ENCODE measurements around the gene PTPN6.
A peak's percentile ranks its signal among the peaks of the same experiment; 100 is the strongest.

PTPN6 gene

DNA sequence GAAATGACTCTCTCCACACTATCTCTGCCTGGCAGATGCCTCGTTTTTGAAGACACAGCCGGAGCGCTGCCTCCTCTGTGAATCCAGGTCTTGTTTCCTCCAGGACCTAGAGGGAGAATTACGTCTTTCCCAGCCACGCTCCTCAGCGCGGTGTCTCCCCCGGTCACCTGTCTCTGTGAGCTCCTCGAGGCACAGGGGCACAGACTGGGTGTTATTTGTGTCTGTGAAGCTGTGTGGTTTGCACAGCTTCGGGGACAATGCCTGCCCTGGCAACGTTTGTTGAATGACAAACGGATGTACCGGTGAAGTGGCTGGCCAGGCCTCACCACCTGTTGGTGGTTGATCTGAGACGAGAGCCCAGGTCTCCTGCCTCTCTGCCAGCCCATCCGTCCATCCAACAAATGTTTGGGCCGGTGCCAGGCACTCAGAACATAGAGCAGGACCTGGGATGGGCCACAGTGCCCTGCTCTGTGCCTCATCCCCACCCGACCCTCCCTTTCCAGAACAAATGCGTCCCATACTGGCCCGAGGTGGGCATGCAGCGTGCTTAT lies 6.1 kb downstream of the PTPN6 start:
- no peak for DNase-seq

DNA sequence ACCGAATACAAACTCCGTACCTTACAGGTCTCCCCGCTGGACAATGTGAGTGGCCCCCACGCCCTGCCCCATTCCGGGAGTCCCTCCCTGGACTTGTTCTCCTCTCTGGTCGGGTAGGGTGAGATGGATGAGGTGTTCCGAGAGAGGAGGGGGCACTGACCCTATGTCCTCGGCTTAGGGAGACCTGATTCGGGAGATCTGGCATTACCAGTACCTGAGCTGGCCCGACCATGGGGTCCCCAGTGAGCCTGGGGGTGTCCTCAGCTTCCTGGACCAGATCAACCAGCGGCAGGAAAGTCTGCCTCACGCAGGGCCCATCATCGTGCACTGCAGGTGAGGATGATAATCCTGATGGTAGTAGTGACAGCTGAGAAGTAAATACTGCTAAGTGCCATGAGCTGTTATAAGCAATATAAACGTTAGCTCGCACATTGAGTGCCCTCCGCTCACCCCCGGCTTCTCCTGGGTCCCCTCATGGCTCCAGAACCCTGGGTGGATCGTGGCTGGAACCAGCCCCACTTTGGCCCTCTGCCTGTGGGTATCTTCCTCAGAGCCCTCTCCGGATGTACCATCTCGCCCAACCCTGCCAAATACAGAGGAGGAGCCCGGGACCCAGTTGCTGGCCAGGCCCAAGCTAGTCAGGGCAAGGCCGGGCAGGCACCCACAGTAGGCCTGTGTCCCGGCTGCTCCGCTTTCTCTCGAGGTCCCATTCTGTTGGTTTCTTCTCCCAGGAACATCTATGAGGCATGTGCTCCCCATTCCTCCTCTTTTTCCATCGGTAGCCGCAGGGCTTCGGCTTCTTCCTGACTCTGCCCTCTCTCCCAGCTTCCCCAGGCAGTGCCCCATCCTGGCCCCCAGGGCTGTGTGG lies 6.8 kb downstream of the PTPN6 start:
- no peak for DNase-seq

DNA sequence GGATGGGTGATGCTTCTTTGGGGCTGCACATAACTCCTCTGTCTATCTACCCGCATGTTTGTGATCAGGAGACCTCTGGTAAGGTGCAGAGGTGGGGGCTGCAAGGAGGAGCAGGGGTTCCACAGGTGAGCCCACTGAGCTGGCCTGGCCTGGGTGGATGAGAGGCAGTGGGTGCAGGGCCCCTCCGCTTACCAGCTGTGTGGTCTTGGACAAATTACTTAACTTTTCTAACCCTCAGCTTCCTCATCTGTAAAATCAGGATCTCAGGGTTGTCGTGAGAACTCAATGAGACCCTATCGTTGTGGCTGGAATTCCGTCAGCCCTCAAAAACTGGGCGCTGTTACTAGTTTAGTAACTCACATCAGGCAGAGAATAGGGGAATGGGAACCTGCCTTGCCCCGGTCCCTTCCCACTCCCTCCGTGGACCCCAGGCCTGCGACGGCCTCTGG lies 7.5 kb downstream of the PTPN6 start:
- no peak for DNase-seq

DNA sequence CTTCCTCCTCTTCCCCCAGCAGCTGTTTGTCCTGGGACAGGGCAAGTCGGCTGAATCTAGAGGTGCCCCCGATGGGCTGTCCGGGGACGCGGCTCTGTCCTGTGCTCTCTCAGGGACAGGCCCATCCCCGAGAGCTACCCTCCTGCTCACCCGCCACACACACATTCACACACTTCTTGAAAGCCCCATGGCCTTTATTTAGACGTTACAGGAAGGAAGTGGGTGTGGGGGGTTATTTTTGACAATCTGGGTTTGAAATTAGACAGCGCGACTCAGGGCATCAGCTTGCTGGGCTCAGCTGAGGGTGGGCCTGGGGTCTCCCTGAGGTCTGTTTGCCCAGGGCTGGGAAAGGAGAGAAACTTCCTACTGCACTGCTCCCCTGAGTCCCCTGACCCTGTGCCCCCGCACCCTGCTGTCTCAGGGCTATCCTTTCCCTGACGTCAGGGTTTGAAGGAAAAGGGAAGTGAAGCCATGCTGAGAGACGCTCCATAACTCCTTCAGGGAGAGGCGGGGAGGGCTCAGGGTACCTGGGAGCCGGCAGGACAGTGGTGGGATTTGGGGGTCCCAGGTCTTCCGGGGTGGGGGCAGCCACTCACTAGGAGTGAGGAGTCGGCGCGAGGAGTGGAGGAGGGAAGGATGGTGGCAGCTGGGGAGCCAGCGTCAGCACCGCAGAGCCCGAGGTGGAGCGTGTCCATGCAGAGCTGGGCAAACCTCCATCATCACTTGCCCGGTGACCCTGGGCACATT lies 8.1 kb downstream of the PTPN6 start:
- peak; percentile 29 for DNase-seq

DNA sequence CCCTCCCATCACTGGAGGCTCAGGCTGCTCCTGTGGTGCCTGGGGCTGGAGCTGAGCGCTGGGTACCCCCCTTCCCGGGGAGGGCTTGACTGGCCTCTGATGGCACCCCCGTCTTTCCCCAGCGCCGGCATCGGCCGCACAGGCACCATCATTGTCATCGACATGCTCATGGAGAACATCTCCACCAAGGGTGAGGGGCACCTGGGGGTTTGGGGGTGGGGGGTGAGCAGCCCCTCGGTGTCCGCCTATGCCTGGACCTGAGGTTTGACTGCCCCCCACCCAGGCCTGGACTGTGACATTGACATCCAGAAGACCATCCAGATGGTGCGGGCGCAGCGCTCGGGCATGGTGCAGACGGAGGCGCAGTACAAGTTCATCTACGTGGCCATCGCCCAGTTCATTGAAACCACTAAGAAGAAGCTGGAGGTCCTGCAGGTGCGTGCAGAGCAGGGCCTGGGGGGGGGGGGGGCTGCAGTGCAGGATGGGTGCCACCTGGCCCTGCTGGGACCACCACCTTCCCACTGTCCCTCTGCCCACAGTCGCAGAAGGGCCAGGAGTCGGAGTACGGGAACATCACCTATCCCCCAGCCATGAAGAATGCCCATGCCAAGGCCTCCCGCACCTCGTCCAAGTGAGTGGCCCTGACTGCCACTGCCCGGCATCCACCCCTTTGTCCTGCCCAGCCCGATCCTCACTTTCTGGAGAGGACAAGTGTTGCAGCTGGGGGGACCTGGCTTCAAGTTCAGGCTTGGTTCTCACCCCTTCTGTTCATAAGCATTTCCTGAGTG lies 8.8 kb downstream of the PTPN6 start:
- DNase-seq = no peak

DNA sequence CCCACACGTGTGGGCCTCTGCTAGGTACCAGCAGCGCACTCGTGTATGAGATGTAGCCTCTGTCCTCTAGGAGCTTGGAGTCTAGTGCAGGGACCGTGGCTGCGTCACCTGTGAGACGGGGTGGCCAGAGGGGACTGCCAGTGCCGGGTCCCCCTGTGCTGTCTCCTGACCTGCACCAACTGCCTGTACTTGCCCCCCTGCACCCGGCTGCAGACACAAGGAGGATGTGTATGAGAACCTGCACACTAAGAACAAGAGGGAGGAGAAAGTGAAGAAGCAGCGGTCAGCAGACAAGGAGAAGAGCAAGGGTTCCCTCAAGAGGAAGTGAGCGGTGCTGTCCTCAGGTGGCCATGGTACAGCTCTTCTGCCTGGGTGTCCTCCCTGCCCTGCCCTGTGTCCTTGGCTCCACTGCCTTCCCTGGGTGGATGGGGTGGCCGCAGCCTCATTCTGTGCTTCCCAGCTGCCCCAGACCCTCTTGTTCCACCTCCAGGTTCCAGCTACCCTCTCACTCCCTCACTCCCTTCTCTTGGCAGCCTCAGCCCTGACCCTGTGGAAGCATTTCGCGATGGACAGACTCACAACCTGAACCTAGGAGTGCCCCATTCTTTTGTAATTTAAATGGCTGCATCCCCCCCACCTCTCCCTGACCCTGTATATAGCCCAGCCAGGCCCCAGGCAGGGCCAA lies 9.6 kb downstream of the PTPN6 start:
- peak; percentile 72 for DNase-seq

DNA sequence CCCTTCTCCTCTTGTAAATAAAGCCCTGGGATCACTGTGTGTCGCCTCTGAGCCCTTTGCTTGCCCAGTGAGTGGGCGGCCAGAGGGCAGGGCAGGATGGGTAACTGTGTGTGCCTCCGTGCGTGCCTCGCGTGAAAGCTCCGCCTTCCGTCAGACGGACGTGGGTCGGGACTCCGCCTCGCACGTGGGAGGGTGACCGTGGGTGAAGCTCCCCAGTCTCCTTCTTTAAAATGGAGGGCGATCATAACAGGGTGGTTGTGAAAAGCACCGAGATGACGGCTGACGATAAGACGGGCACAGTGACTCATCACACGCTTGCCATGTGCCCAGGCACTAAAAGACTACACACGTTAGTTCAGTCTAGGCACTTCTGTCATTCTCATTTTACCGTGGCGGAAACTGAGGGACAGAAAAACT lies 10.1 kb downstream of the PTPN6 start:
- peak; percentile 94 for DNase-seq

DNA sequence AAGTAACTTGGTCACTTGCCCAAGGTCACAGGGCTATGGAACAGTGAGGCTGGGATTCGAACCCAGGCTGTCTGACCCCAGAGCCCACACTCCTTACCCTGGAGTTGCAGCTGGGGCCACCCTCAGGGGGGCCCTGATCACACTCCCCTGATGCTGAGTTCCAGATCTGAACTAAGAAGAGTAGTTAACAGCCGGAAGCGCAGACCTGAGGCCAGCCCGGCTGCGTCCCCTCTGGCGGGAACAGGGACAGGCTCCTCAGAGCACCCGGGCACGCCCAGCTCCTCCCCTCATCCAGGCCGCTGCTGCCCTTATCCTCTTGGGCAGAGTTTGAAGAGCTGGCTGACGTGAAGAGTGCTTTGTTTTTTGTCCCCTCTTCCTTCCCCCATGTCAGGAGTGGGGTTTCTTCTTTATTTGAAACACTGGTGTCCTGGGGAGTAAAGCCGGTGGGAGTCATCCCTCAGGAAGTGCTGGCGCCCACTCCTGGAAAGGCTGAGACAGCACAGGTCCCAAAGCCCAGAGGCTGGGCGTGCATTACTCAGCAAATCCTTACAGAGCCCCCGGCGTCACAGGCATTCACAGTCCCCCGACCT lies 10.6 kb downstream of the PTPN6 start:
- DNase-seq = peak; percentile 93

DNA sequence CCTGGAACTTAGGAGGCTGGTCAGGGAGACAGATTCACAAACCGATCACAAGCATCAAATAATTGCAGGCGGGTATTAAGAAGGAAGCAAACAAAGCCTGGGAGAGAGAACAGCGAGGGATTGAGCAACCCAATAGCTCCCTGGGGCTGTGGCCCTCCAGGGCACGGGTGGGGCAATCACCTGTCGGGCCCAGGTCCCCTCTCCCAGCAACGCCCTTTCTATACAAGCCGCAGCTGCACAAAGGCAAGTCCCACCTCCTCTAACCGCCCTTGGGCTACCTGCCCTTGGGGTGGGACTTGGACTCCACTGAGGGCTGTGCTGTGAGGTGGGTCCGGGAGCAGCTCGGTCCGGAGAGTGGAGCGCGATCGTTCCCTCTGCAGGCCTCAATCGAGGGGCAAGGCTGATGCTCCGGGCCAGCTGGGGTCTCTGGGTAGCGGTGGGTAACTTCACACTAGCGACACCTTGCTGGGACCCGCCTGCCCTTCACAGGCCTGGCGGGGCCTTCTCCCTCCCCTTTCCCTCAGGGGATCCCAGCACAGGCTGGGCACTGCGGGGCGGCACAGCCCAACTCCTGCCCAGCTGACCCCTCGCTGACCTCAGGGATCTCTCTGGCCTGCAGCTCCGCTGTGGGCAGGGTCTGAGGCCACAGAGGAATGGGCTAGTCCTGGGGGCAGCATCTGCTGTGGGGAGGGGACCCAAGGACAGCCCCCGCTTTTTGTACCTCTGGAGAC lies 11.3 kb downstream of the PTPN6 start:
- DNase-seq = no peak

DNA sequence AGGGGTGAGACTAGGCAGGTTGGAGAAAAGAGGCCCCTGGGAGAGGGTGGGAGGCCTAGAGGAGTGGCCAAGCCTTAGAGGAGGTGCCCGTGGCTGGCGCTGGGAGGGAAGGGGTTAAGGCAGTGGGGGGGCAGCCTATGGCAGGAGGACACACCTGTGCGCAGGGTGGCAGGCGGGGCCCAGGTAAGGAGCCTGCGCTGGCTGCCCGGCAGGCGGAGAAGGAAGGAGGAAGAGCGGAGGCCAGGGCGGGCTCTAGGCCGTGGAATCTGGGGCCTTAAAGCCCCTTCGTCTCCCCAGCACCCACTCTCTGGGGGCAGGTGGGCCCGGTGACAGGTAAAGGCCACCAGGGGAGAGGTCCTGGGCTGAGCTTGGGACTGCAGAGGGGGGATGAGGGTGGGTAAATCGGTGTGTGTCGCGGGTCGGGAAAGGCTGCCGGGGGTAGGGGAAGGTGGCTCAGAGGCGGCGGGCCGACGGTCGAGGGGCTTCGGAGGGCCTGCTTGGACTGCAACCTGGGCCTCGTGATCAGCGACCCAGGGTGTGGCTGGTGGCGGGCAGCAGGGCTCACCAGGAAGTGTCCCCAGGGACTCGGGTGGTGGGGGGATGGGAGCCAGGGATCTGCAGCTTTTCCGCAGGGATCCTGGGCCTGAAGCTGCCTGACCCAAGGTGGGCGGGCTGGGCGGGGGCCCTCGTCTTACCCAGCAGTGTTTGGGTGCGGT lies 12.0 kb downstream of the PTPN6 start:
- no peak for DNase-seq

DNA sequence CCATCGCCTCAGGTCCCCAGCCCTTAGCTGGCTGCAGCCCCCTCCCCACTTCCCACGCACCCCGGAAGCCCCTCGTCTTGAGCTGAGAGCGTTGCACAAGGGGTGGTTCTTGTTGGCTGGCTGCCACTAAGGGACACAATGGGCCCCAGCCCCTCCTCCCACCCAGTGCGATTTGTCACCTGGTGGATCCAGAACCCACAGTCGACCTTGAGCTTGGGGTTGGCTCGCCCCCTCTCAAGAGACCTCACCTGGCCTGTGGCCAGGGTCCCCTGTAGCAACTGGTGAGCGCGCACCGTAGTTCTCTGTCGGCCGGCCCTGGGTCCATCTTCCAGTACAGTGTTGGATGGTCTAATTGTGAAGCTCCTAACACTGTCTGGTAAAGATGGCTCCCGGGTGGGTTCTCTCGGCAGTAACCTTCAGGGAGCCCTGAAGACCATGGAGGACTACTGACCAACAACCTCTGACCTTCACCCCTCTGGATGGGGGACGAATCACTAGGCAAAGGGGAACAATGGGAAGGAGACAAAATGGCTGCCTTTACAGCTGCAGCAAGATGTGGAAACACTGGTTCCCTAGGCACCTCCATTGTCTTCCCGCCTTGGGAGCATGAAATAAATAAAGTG lies 12.7 kb downstream of the PTPN6 start:
- DNase-seq = no peak

DNA sequence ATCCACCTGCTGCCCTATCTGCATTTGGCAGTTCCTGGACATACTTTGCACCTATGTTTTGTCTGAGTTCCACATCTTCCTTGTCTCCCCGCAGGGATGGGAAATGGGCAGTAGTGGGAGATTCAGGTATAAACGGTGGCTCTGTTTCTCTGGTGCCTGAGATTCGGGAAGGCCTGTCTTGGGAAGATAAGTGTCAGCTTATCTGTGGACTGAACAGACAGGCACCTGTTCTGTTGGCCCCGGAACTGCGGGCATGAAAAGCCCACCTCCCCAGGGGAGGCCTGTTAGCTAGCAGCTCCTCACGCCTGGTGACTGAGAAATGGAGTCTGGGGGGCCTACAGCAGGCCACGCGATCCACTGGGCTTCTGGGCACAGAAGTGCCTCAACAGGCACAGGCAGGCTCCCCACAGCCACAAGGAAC lies 13.5 kb downstream of the PTPN6 start:
- DNase-seq = peak; percentile 68

DNA sequence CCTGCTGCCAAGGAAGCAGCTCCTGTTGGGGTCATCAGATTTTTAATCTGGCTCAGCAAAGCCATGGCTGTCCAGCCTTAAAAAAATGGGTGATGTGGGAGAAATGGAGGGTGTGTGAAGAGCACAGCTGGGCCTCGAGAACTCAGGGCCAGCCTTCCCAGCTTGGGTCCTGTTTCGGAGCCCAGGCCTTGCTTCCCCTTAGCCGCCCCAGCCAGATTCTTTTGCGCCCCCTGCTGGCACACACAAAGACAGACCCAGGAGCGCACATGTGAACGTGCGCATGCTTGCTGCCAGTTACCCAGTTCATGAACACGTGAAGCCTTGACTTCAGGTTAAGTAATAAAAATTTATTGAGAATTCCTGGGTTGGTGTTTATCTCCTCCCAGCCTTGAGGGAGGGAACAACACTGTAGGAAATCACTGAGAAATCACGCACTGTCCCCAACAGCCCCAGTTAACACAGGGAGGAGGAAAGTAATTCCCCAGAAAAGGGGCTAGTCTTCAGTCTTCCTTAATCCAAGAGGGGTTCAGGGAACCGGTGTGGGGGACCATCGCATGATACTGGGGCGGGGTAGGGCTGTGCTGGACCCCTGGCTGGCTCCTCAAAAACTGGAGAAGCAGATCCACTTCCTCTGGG lies 14.0 kb downstream of the PTPN6 start:
- peak; percentile 94 for DNase-seq

DNA sequence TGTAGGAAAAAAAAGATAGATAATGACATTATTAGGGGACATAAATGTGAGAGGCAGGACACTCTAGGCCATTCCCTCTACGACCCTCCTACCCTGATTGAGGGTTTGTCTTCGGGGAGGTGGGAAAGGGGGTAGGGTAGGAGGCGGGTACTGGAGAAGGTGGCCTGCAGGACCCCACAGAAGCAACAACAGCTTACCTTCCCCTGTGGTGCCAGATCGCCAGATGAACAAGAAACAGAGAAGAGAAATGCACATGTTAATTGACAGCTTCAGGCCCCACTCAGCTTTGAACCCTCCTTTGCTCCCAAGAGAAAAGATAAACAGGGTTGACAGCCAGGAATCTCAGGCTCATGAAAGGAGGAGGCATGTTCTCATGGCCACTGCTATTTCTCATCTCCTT lies 14.6 kb downstream of the PTPN6 start:
- DNase-seq = no peak

DNA sequence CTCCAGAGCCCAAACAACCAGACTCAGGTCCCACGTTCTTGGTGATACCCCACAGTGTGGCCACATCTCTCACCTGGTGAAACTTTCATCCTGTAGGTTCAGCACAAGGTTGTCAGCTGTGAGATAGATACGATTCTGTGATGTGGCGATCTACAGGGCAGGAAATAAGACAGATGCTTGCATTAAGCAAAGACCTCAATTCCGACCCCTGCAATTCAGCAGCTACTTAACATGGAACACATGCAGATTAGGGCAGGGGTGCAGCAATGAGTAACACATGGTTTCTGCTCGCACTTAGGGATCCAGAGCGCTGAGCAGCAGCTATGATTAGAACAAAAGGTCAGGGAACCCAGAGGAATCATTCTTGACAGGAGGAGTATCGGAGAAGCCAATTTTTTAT lies 15.2 kb downstream of the PTPN6 start:
- DNase-seq = no peak

DNA sequence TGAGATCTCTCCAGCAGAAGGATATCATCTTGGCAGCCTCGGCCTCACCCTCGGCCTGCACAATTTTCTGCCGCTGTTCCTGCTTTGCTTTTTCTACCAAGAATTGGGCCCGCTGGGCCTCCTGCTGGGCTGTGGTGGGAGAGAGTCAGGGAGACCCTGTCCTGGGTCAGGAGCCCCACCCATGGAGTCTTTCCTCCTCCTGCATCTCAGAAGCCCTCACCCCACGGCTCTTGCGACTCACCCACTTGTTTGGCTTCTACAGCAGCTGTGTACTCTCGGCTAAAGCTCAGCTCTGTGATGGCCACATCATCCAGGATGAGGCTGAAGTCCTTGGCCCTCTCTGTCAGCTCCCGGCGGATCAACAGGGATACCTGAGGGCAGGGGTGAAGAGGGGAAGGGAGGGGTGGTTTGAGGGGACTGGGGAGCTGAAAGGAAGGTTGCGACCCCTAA lies 16.5 kb downstream of the PTPN6 start:
- no peak for DNase-seq

DNA sequence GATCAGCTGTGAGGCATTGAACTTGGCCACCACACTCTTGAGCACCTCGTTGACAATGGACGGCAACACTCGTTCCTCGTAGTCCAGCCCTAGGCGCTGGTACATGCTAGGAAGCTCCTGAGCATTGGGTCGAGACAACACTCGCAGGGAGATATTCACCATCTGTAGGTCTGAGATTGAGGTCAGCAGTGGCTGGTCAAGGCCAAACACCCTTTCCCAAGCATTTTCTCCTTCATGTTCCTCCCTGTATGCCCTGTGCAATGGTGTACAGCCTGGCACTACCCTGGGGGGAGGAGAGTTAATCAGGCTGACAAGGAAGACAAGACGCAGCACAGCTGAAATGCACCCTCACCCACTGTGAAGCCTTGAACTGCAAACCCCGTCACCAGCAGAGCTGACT lies 17.3 kb downstream of the PTPN6 start:
- DNase-seq = no peak

DNA sequence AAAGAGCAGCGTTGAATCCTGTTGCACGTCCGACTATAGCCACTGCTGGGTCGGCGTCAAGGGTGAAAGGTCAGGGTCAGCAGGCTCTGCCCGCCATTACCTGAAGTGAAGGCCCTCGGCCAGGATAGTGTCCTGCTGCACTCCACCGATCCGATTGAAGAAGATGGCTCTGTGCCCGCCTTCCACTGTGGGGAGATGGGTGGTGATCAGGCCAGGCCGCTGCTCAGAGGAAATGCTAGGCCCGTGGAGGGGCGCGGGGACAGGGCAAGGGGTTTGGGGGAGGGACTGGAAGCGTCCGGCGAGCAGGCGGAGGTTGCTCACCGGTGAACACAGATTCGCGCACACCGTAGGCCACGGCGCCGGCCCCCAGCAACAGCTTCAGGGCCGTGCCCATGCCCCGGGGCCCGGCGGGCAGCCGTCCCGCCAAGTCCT lies 19.0 kb downstream of the PTPN6 start:
- no peak for DNase-seq

DNA sequence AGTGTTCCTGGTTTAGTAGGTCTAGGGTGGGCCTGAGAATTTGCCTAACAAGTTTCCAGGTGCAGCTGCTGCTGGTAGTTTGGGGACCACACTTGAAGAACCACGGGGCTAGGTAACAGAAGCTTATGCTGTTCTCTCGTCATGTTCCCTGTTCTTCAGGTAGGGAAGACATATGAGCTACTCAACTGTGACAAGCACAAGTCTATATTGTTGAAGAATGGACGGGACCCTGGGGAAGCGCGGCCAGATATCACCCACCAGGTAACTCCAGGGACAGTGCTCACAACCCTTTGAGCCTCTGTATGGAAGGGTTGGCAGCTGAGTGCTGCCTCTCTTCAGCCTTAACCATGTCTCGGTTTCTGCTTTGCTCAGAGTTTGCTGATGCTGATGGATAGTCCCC lies 23.0 kb downstream of the PTPN6 start:
- no peak for DNase-seq

Data from hematopoietic multipotent progenitor cell treated with erythropoietin and hydrocortisone succinate and interleukin-3 and kit ligand, for 8 days (in vitro differentiated cells).